H1 (cell line): ENCODE results near the gene C15orf62. TPM values are rescaled to one million over a fixed set of nuclear protein-coding genes. Genes with fewer than 3 reads are reported as not detected.

Experiments
- CTCF ChIA-PET: fragments of 300-600 bp; sonication (Branson Sonifier 250); formaldehyde crosslinking; loops from one replicate; lab custom pipeline; 2021; ENCODE audit not compliant: partially characterized antibody; lab: Charles Lee
- POLR2A ChIA-PET: fragments of 300-600 bp; sonication (Branson Sonifier 250); formaldehyde crosslinking; loops from one replicate; lab custom pipeline; 2021; ENCODE audit warnings: inconsistent platforms; ENCODE audit not compliant: partially characterized antibody; lab: Charles Lee
- DNase-seq, 2 experiments: peaks; one replicate each; pipeline versions ENCODE4 v3.0.0 to v3.0.0-alpha.2; 2010 to 2022; ENCODE audit warnings: low spot score in 2 of 2, low read depth in 1 of 2, mixed read lengths in 1 of 2
- FAIRE-seq: peaks from 2 replicates; lab custom pipeline; 2011; peaks lifted over from hg19 to GRCh38; lab: Jason Lieb, UNC
- H2AFZ ChIP-seq: 2 replicates; pipeline ENCODE4 v1.8.1; 2012; ENCODE audit warnings: low read length, inconsistent platforms
- H2AK5ac ChIP-seq: 2 replicates; pipeline ENCODE4 v1.6.1; 2013; ENCODE audit warnings: low read depth, low read length
- H2BK120ac ChIP-seq: replicated peaks from 2 replicates; pipeline ENCODE3; 2013; ENCODE audit warnings: low read depth, low read length, inconsistent platforms
- H2BK12ac ChIP-seq: 2 replicates; pipeline ENCODE4 v1.6.1; 2013; ENCODE audit warnings: low read depth, low read length
- H2BK15ac ChIP-seq: 2 replicates; pipeline ENCODE4 v1.6.1; 2013; ENCODE audit warnings: low read length
- H2BK20ac ChIP-seq: 2 replicates; pipeline ENCODE4 v1.6.1; 2013; ENCODE audit warnings: low read length
- H2BK5ac ChIP-seq: 2 replicates; pipeline ENCODE4 v1.6.1; 2013; ENCODE audit warnings: low read depth, low read length
- H3K14ac ChIP-seq: 2 replicates; pipeline ENCODE4 v1.6.1; 2013; ENCODE audit warnings: inconsistent platforms; ENCODE audit not compliant: insufficient read length
- H3K18ac ChIP-seq: 2 replicates; pipeline ENCODE4 v1.6.1; 2013; ENCODE audit warnings: low read length; ENCODE audit errors: extremely low read depth
- H3K23ac ChIP-seq: 2 replicates; pipeline ENCODE4 v1.6.1; 2013; ENCODE audit warnings: inconsistent platforms; ENCODE audit not compliant: insufficient read length
- H3K23me2 ChIP-seq: 2 replicates; pipeline ENCODE4 v1.6.1; 2013; ENCODE audit warnings: low read depth, low read length
- H3K27ac ChIP-seq: 2 replicates; pipeline ENCODE4 v1.6.1; 2011; ENCODE audit warnings: low read depth, low read length, inconsistent platforms
- H3K27me3 ChIP-seq, 4 experiments: replicated peaks in 1 of 4; 1 replicate in 1 of 4; 2 replicates in 3 of 4; pipeline versions ENCODE4 v1.6.1 to v1.8.1; 2011 to 2013; ENCODE audit warnings: low read length in 3 of 4, mild to moderate bottlenecking in 3 of 4, inconsistent platforms in 2 of 4, mixed read lengths in 2 of 4, moderate library complexity in 1 of 4; ENCODE audit not compliant: control insufficient read depth in 3 of 4, insufficient read depth in 3 of 4; ENCODE audit errors: extremely low read depth in 1 of 4
- H3K36me3 ChIP-seq, 4 experiments: 2 replicates each; pipeline versions ENCODE4 v1.6.1 to v1.8.1; 2011 to 2013; ENCODE audit warnings: mild to moderate bottlenecking in 4 of 4, low read length in 3 of 4, moderate library complexity in 2 of 4, control low read depth in 1 of 4, inconsistent platforms in 1 of 4; ENCODE audit not compliant: insufficient read depth in 4 of 4, control insufficient read depth in 2 of 4
- H3K4ac ChIP-seq: replicated peaks from 2 replicates; pipeline ENCODE3; 2013; ENCODE audit warnings: low read length, low read depth, mixed read lengths, inconsistent platforms; ENCODE audit not compliant: insufficient read length
- H3K4me1 ChIP-seq, 4 experiments: replicated peaks in 1 of 4; 1 replicate in 1 of 4; 2 replicates in 3 of 4; pipeline versions ENCODE4 v1.6.1 to v1.8.1; 2011 to 2013; ENCODE audit warnings: low read length in 3 of 4, inconsistent platforms in 2 of 4, mixed read lengths in 1 of 4; ENCODE audit not compliant: insufficient read depth in 4 of 4, control insufficient read depth in 3 of 4
- H3K4me2 ChIP-seq, 2 experiments: 2 replicates each; pipeline versions ENCODE4 v1.6.1 to v1.8.1; 2011 to 2013; ENCODE audit warnings: low read depth in 2 of 2, low read length in 2 of 2, control low read depth in 1 of 2, inconsistent platforms in 1 of 2, mild to moderate bottlenecking in 1 of 2; ENCODE audit not compliant: insufficient read depth in 1 of 2
- H3K4me3 ChIP-seq, 4 experiments: fragments of 200-600, 300-600 bp in 1 of 4; sonication (generic), shearing (Covaris generic), sonication (Bioruptor Twin) in 1 of 4; 2 replicates each; pipeline versions ENCODE4 v1.5.1 to v1.8.1; 2011 to 2016; ENCODE audit warnings: low read length in 4 of 4, low read depth in 3 of 4, control low read depth in 2 of 4, inconsistent platforms in 2 of 4, mild to moderate bottlenecking in 2 of 4, mixed read lengths in 1 of 4, moderate library complexity in 1 of 4; ENCODE audit not compliant: insufficient read depth in 2 of 4; ENCODE audit errors: extremely low read depth in 1 of 4
- H3K56ac ChIP-seq: replicated peaks from 2 replicates; pipeline ENCODE3; 2013; ENCODE audit warnings: low read depth, mild to moderate bottlenecking, mixed read lengths, low read length, inconsistent platforms; ENCODE audit not compliant: insufficient read length
- H3K79me1 ChIP-seq: 2 replicates; pipeline ENCODE4 v1.6.1; 2013; ENCODE audit warnings: low read depth, low read length, control low read depth
- H3K79me2 ChIP-seq, 2 experiments: 2 replicates each; pipeline versions ENCODE4 v1.6.1 to v1.8.1; 2012 to 2013; ENCODE audit warnings: low read length in 2 of 2, mild to moderate bottlenecking in 2 of 2, inconsistent platforms in 1 of 2; ENCODE audit not compliant: insufficient read depth in 2 of 2, control insufficient read depth in 1 of 2
- H3K9ac ChIP-seq, 4 experiments: replicated peaks in 1 of 4; 1 replicate in 1 of 4; 2 replicates in 3 of 4; pipeline versions ENCODE4 v1.6.1 to v1.8.1; 2011 to 2013; ENCODE audit warnings: low read depth in 3 of 4, low read length in 3 of 4, control low read depth in 2 of 4, mild to moderate bottlenecking in 2 of 4, moderate library complexity in 2 of 4, inconsistent platforms in 1 of 4; ENCODE audit errors: extremely low read depth in 1 of 4
- H3K9me3 ChIP-seq, 2 experiments: 2 replicates each; pipeline versions ENCODE4 v1.6.1 to v1.8.1; 2012 to 2013; ENCODE audit warnings: mild to moderate bottlenecking in 2 of 2, moderate library complexity in 2 of 2, control low read depth in 1 of 2, inconsistent platforms in 1 of 2, low read depth in 1 of 2, low read length in 1 of 2, mixed read lengths in 1 of 2; ENCODE audit not compliant: insufficient read depth in 2 of 2
- H4K20me1 ChIP-seq, 2 experiments: replicated peaks in 1 of 2; 2 replicates each; pipeline versions ENCODE3 to v1.8.1; 2011 to 2013; ENCODE audit warnings: inconsistent platforms in 2 of 2, low read length in 2 of 2, mild to moderate bottlenecking in 1 of 2; ENCODE audit not compliant: insufficient read depth in 2 of 2, control insufficient read depth in 1 of 2
- H4K5ac ChIP-seq: 2 replicates; pipeline ENCODE4 v1.6.1; 2013; ENCODE audit warnings: low read length, low read depth, mixed read lengths, inconsistent platforms; ENCODE audit not compliant: insufficient read length
- H4K8ac ChIP-seq: 2 replicates; pipeline ENCODE4 v1.8.0; 2013; ENCODE audit warnings: mild to moderate bottlenecking, moderate library complexity, low read length, inconsistent platforms; ENCODE audit not compliant: insufficient read depth; ENCODE audit errors: extremely low read depth
- H4K91ac ChIP-seq: replicated peaks from 2 replicates; pipeline ENCODE3; 2013; ENCODE audit warnings: low read length, mixed read lengths, inconsistent platforms; ENCODE audit not compliant: insufficient read length
- KDM1A ChIP-seq: fragments of 200-600, 300-600 bp; sonication (generic); IDR thresholded peaks from 2 replicates; pipeline ENCODE4 v1.7.1; 2016; ENCODE audit warnings: mild to moderate bottlenecking, low read length, borderline replicate concordance
- TCF12 ChIP-seq: IDR thresholded peaks from 2 replicates; pipeline ENCODE4 v1.6.1; 2011; ENCODE audit warnings: low read depth, mild to moderate bottlenecking, low read length
- WGBS, 2 experiments: shearing (Covaris generic) in 1 of 2; methylation state at CpG; one replicate each; pipeline versions ENCODE4 v1.1.6 to v1.1.7; 2013 to 2015; ENCODE audit warnings: low lambda C conversion rate in 2 of 2, mixed read lengths in 2 of 2, inconsistent platforms in 1 of 2, low coverage in 1 of 2, missing lambda C conversion rate in 1 of 2; ENCODE audit not compliant: insufficient replicate concordance in 2 of 2, insufficient coverage in 1 of 2, insufficient read length in 1 of 2; ENCODE audit errors: extremely low coverage in 1 of 2, missing lambda C conversion rate in 1 of 2; 5-methylcytosine and 5-hydroxymethylcytosine counted together
- polyA plus RNA-seq, 7 experiments: library from polyadenylated mRNA; depleted of rRNA in 3 of 7; stranded (reverse) in 5 of 7; unstranded in 2 of 7; fragments of >200 nt in 5 of 7; fragments of 200-250 nt in 2 of 7; gene quantifications; 1 replicate in 5 of 7; 2 replicates in 1 of 7; 4 replicates in 1 of 7; pipeline versions ENCODE4 v1.2.1 to v1.2.3, GENCODE V29; 2011 to 2013; ENCODE audit warnings: missing spikeins in 2 of 7, mixed read lengths in 2 of 7
- total RNA-seq: library from RNA; stranded (reverse); fragmentation: NEBNext Ultra II Directional; extraction: Animal tissue kit (Norgen Biotek cat#: 25700); gene quantifications from 2 replicates; pipeline ENCODE4 v1.2.1, GENCODE V29; 2021

The C15orf62 gene
- total and polyA plus RNA-seq, 2 of the 8 experiments (the other 6 are each of a cell fraction or from before 2014, with no cell fraction given) = 0.06 to 0.56 TPM

DNA sequence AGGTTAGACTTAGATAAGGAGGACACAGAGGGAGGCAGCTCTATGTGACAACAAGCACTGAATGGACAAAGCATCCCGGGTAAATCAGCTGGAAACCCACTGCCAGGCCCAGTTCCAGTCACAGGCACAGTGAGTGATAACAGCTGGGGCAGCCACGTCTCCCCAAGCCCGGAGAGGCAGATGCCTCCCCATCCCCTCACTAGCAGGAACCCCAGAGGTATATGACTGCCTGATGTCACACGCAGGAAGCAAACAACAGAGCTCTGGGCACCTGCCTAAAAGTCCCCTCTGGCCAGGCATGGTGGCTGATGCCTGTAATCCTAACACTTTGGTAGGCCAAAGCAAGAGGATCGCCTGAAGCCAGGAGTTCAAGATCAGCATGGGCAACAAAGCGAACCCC, 18.2 kb downstream of the C15orf62 start:
- Histone ChIP-seq H3K14ac (no peak overlapping the region), H3K27me3 (no peaks in the 10 kb centered on the region), H4K20me1 (peaks cover 2 to 7% of the 10 kb centered on the region in 2 experiments), H4K5ac (no peak overlapping the region), H2BK12ac (0 out of 2 replicates have a peak overlapping the region, but pooled peaks have one; percentile 44), H2BK20ac (0 out of 2 replicates have a peak overlapping the region, but pooled peaks have one; percentile 43), H2AFZ (no peak overlapping the region), H3K36me3 (no peaks in the 10 kb centered on the region; a peak in 1 of 8 replicates), H3K4me3 (peak overlapping the region in 3 of 4 experiments; percentile 12 to 47 (median 20); a peak in 4 of 8 replicates), H3K79me1 (peaks cover 4% of the 10 kb centered on the region), H2BK120ac (peak overlapping the region; percentile 33), H3K23me2 (no peaks in the 10 kb centered on the region; the same call in 1 of the 2 replicates), H2AK5ac (peak overlapping the region; percentile 94), H3K27ac (no peak overlapping the region), H2BK15ac (peak overlapping the region; percentile 63; the same call in 1 of the 2 replicates), H3K79me2 (peaks cover 0 to 14% of the 10 kb centered on the region in 2 experiments; a peak in 3 of 4 replicates), H3K4me1 (peaks cover 19 to 35% (median 20%) of the 10 kb centered on the region in 4 experiments), H3K4ac (peak overlapping the region; percentile 48), H4K8ac (peak overlapping the region; percentile 87; the same call in 1 of the 2 replicates), H4K91ac (peak overlapping the region; percentile 61), H3K18ac (0 out of 2 replicates have a peak overlapping the region, but pooled peaks have one; percentile 60), H3K56ac (no peak overlapping the region), H2BK5ac (peak overlapping the region; percentile 93; the same call in 1 of the 2 replicates), H3K4me2 (peak overlapping the region; percentile 61 to 77), H3K23ac (no peak overlapping the region), H3K9me3 (no peaks in the 10 kb centered on the region), H3K9ac (no peak overlapping the region)
- FAIRE-seq (no peak), DNase-seq (no peak)
- no peak for TF ChIP-seq TCF12
- TF ChIP-seq KDM1A = peak; percentile 4; the same call in 1 of the 2 replicates
- CTCF ChIA-PET = interaction anchor here (0.6 to 12.9 kb wide), 12 partner anchors 12 to 265 kb away, joined by 3 to 184 read pairs (median 4); partner anchors contain the start of genes C15orf62 and GCHFR
- POLR2A ChIA-PET = interaction anchor here (0.7 to 2.7 kb wide), 12 partner anchors 8 to 165 kb away, joined by 3 to 9 read pairs (median 4); partner anchors contain the start of genes C15orf62, CHAC1, RAD51 and SPINT1
- WGBS, 2 experiments = 73% methylated on average over 6 of the region's 6 CpGs; no CpG with 5 or more reads in 1 of the 2 experiments
